G401 (cell line): ENCODE results near the gene FSTL4. TPM values are rescaled to one million over a fixed set of nuclear protein-coding genes. Genes with fewer than 3 reads are reported as not detected.

Source experiments
- DNase-seq: peaks from one replicate; pipeline ENCODE4 v3.0.0-alpha.2; 2015; ENCODE audit warnings: low spot score
- in situ Hi-C: cut with HindIII; loops from 2 replicates; pipeline ENCODE4 v1.10.0; 2016; ENCODE audit warnings: low sequenced_read_pairs, mixed read lengths
- total RNA-seq: library from RNA; depleted of rRNA; stranded (reverse); fragments of >200 nt; shearing (Covaris generic); gene quantifications from 2 replicates; pipeline ENCODE4 v1.2.3, GENCODE V29; 2014

Gene FSTL4
- total RNA-seq, 1 experiment from 2014 or later = not detected

DNA sequence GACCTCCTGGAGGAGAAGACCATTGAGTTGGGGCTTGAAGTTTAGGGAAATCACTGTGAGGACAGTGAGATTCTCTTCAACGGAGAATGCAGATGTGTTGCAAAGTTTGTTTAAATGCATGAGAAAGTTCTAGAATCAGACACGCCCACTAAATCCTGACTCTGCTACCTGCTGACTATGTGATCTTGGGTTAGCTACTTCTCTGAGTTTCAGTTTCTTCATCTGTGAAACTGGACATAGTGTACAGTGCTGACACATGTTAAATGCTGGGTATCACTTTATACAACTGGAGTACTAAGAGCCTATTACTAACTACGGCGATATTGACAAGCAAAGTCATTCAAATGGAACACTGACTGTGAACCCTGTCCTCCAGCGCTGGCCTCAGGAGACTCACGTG lies 305.1 kb downstream of the FSTL4 start:
- in situ Hi-C loops = no loop called here
- DNase-seq = no peak

- in situ Hi-C loops = no loop called here
- DNase-seq = no peak
These were observed 307.6 kb downstream of the FSTL4 start for GRCh38 chr5:133304707-133305216.

GRCh38 chr5:133304178-133304577 lies 308.2 kb downstream of the FSTL4 start:
- in situ Hi-C loops = no loop called here
- DNase-seq = no peak

DNA sequence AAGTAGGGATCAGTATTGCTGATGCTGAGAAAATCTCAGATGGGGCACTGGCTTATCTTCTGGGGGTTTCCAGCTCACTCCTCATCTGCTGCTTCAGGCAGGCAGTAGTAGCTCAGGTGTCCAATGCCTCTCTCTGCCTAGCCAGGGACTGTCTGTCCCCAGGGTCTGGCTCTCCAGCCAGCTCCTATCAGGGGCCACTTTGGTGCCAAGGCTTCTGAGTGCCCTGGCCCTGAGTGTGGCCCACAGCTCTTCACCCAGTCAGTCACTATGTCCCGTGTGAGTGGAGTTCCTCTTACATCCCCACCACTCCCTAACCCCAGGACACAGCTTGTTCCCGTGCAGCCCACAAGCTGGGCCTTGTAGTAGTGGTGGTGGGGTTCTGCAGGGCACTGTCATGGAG lies 309.0 kb downstream of the FSTL4 start:
- DNase-seq = no peak

DNA sequence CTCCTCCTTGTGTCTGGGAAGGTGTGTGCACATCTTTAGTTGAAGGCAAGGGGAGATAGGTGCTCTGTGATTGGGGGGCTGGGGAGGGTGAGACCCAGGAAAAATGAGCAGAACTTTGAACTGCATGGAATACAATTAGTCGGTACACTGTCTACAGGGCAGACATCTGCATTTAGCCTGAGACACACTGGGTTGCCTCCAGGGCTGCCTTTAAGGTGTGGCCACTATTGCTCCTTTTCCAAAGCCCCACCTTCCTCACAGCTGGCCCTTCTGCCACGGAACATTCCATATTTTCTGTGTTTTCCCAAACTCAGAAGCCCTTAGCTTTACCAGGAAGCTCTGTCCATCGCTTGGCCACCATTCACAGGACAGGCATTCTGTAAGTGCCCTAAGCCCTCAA lies 312.6 kb downstream of the FSTL4 start:
- in situ Hi-C loops = no loop called here

More for the DNA sequence above, 309.0 kb downstream of the FSTL4 start:
- in situ Hi-C loops = no loop called here

DNA sequence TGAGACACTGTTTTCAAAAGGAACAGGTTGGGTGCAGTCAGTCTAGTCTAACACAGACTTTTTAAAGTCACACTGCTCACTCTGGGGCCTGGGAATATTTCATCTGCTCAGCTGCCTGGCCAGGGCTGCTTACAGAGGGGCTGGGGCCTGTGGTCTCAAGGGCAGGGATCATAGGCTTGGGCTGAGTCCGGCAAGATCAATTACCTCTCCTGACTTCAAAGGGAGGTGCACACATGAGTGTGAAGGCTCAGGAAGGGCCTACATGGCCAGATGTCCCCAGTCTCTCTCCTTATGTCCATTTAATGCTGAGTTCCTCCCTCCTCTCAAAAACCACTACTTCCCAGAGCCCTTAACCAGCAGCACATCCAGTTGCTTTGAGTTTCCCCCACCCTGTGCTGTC lies 313.3 kb downstream of the FSTL4 start:
- DNase-seq = no peak
- in situ Hi-C loops = no loop called here

More for the DNA sequence above, 312.6 kb downstream of the FSTL4 start:
- DNase-seq = no peak

GRCh38 chr5:133298447-133298846 lies 313.9 kb downstream of the FSTL4 start:
- in situ Hi-C loops = no loop called here
- no peak for DNase-seq

DNA sequence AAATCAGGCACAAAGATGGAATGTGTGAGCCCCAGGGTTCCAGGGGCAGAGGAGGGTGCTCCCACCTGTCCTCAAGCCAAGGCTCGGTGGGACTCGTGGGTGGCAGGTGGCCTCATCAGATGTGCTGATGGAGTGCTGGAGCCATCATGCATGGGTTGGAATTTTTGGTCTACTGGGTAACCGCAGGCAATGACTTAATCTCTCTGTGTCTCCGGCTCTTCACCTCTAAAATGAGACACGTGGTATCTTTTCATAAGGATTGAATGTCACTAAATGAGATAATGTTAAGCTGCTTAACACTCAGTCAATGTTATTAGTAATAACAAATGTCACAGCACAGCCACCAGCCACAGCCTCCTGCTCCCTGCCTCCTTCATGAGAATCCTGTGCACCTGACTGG lies 315.0 kb downstream of the FSTL4 start:
- in situ Hi-C loops = no loop called here
- no peak for DNase-seq

GRCh38 chr5:133296624-133297023 lies 315.7 kb downstream of the FSTL4 start:
- DNase-seq = no peak
- in situ Hi-C loops = no loop called here

DNA sequence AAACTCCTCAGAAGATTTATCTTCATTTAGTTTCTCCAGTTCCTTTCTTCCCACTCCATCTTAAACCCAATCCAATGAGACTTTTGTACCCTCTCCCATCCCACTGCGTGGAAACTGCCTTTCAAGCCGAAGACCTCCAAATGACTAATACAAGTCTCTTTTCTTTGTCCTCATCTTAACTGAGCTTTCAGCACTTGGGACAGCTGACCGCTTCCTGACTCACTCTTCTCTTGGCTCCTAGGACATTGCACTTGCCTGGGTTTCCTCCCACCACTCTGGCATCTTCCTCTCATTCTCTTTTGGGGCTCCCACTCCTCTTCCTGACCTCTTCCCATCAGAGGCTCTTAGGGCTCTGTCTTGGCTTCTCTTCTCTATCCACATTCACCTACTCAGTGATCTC lies 316.8 kb downstream of the FSTL4 start:
- DNase-seq = no peak
- in situ Hi-C loops = no loop called here

DNA sequence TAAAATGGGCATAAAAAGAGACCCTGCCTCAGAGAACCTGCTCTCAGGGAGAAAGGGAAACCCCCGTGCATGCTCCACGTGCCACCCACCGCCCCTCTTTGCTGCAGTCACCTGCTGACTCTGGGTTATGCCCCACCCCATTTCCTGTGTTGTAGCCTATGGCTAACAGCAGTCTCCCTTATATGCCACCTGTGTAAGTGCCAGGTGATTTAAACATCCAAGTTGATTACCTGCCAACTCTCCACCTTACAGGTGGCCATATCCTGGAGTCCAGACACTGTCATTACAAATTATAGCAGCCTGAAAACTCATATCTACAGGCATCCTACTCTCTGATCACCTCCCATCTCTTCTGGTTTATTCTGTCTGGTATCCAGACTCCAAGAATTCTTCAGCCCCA lies 318.0 kb downstream of the FSTL4 start:
- no peak for DNase-seq
- in situ Hi-C loops = no loop called here

DNA sequence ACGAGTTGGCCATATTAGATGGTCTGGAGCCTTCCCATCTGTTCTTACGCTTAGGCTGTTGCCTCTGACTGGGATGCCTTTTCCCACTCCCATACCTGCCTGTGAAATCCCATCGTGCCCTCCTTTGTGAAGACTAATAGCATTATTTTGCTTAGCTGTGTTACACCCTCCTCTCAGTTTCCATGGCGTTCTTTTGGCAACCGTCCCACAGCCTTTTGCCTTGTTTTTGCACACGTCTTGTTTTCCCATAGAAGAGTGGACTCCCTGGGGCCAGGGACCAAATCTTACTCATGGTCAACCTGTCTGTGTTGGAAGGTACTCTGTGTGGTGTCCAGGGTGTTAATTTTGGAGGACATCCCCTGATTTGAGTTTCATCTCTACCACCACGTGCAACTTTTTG lies 318.4 kb downstream of the FSTL4 start:
- no peak for DNase-seq
- in situ Hi-C loops = no loop called here

DNA sequence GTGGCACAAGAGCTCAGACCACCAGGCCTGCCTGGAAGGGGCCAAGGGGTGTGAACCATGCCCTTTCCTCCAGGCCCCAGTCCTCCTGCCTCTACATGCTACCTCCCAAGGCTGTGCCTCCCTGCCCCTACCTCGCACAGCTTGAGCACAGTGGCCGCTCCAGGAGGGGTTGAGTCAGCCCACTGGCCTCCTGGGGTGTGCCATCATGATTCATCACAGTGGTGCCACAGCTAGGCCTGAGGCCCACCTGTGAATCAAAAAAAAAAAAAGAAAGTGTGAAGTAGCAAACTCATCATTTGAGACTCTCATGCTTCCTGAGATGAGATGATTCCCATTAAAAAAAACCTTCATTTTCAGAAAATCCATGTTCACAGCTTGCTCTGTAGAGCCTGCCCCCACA lies 320.0 kb downstream of the FSTL4 start:
- DNase-seq = no peak
- in situ Hi-C loops = no loop called here

GRCh38 chr5:133291524-133291923 lies 320.8 kb downstream of the FSTL4 start:
- in situ Hi-C loops = no loop called here
- DNase-seq = no peak

DNA sequence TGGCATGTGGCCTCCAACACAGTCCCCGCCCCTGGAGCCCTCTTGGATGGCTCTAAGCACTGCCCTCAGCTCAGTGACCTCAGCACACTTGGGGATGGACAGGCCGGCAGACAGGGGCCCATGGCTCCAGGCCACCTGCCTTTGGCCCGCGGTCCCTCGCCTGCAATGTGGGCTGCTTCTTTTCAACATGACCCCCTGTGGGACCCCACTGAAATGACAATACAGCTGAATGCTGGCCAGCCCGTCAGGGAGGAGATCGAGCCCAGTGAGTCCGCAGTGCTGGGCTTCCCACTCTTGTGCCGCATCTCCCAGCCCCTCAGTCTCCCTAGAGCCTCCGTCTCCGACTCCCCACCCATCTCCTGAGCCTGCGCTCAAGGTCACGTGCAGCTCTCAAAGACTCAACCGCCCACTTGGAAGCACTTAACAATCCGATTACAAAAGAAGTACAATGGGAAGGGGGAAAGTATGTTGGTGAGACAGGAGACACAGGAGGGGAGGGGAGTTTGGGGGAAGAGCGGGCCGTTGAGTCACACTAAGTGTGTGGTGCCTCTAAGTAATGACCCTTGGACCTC lies 321.6 kb downstream of the FSTL4 start:
- in situ Hi-C loops = no loop called here
- DNase-seq = no peak

DNA sequence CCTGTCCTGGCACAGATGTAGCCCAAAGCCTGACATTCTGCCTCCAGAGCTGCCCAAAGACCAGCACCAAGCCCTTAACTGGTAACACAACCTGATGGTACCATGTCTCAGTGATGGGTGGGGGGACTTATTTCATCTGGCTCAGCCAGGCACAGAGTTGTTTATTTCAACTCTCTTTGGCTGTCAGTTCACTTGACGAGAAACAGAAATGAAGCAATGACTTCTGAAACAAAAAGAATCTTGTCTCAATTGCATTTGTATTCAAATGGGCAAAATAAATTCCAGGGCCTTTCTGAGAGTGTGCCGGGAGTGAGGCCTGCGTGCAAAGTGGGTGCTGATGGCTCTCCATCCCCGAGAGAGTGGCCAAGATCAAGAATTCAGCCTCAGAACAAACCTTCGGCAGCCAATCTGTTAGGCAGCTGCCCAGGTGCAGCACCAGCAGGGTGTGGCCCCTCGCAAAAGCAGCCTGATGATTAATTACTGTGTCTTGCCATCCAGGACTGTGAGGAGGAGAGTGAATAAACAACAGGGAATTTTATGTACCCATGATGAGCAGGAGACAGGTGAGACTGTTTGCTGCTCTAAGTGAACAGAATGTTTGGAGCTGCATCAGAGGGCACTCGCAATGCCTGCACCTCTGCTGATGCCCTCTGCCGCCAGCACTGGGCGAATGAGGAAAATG lies 322.5 kb downstream of the FSTL4 start:
- DNase-seq = no peak
- in situ Hi-C loops = no loop called here

GRCh38 chr5:133287500-133287899 lies 324.8 kb downstream of the FSTL4 start:
- in situ Hi-C loops = no loop called here
- peak; percentile 10 for DNase-seq

DNA sequence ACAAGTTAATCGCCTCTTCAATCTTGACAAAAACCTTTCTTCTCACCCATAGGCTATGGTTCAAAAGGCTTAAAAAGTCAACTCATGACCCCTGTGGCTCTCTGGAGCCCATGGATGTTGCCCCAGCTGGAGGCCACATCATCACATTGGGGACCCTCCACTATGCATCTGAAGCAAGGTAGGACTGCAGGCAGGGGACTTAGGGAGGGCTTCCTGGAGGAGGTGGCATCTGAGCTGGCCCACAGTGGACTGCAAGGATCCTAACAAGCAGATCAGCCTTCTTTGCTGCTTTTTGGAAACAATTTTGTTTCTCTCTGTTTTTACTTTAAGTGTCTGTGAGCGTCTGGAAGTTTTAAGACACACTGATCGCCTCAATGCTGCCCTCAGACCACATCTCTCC lies 325.9 kb downstream of the FSTL4 start:
- in situ Hi-C loops = no loop called here
- DNase-seq = no peak

DNA sequence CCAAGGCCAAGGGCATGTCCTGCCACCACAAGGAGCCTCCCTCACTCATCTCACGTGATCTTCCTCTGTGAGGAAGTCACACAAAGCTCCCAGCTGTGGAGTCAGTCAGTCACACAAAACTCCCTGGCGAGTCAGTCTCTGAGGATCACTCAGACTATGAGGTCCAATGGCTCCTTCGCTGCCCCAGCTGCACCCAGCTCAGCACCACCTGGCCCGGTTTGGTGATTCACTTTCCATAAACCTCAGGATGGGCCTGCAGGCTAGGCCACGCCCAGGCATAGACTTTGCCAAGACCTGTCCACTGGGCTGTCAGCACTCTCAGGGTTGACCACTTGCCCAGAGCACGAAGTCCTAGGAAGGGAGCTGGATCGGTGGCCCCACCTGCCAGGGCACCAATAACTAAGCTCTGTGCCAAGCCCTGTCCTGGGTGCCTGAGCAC lies 326.7 kb downstream of the FSTL4 start:
- in situ Hi-C loops = no loop called here

DNA sequence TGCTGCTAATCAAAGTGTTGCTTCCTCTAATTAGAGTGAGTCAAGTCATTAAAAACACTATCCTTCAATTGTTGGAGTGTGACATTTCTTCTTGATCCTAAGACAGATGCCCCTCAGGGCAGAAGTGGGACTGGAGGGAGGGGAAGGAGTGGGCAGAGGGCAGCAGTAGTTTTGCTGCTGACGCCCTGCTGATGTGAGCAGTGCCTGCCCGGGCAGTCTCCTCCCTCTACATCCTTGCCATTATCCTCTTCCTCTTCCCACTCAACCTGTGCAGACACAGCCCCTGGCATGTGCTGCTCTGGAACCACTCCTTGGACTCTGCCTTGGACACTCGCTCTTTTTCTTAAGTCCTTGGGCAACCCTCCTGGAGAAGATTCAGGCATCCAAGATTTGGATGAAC lies 328.0 kb downstream of the FSTL4 start:
- in situ Hi-C loops = no loop called here
- no peak for DNase-seq

More for the DNA sequence above, 326.7 kb downstream of the FSTL4 start:
- no peak for DNase-seq

DNA sequence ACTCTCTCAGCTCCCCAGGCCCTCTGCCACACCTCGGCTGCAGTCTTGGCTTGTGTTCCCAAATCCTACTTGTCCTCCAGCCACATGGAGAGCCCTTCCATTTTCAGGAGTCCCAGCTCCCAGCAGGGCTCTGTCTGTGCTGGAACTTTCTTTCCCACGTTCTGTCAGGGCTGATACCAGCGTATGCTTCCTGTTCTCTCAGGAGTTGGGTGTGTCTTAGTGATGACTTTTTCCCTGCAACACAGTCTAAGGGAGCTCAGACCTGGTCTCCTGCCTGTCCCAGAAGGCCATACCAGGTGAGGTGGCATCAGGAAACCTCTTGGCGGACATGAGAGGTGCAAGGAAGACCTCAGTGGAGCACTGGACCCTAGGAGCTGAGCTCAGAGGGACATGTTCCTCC lies 334.0 kb downstream of the FSTL4 start:
- no peak for DNase-seq
- in situ Hi-C loops = no loop called here
